Vagina (tissue), 2 donors: ENCODE results near the gene LNP1. TPM values are rescaled to one million over a fixed set of nuclear protein-coding genes. Genes with fewer than 3 reads are reported as not detected.
"Not testable (repeated sequence)": the region's sequence is repeated elsewhere in the genome, so short reads cannot be mapped to it uniquely, and the experiment has no call there.

Experiments
- DNase-seq, 2 donors: peaks; one replicate each; pipeline ENCODE4 v3.0.0-alpha.2; 2017; ENCODE audit errors: extremely low spot score in 2 of 2
- H3K27ac ChIP-seq: fragments of 200-600 bp; sonication (generic); one replicate; pipeline ENCODE4 v1.5.1; 2019
- H3K27me3 ChIP-seq: fragments of 200-600 bp; sonication (generic); one replicate; pipeline ENCODE4 v1.5.1; 2019
- H3K36me3 ChIP-seq, 2 donors: fragments of 200-600 bp; sonication (generic); one replicate each; pipeline ENCODE4 v1.5.1; 2017 to 2019
- H3K4me1 ChIP-seq: fragments of 200-600 bp; sonication (generic); one replicate; pipeline ENCODE4 v1.5.1; 2019
- H3K4me3 ChIP-seq, 2 donors: fragments of 200-600 bp; sonication (generic); 1 replicate in 1 of 2; 2 replicates in 1 of 2; pipeline ENCODE4 v1.5.1; 2016 to 2019
- H3K9me3 ChIP-seq: fragments of 200-600 bp; sonication (generic); one replicate; pipeline ENCODE4 v1.5.1; 2019
- CTCF ChIP-seq, 3 experiments: fragments of 450-650 bp in 2 of 3; fragments of 200-600 bp in 1 of 3; sonication (generic) in 1 of 3; IDR thresholded peaks; one replicate each; pipeline ENCODE4 v1.5.1; 2017 to 2019; ENCODE audit warnings: antibody characterized with exemption in 3 of 3, mild to moderate bottlenecking in 2 of 3, moderate library complexity in 2 of 3
- POLR2A ChIP-seq, 2 donors: fragments of 450-650 bp; IDR thresholded peaks; one replicate each; pipeline ENCODE4 v1.6.1; 2017; ENCODE audit warnings: antibody characterized with exemption in 2 of 2, mild to moderate bottlenecking in 2 of 2, moderate library complexity in 2 of 2
- POLR2AphosphoS5 ChIP-seq, 2 donors: sonication (generic); formaldehyde crosslinking; IDR thresholded peaks; one replicate each; pipeline ENCODE4 v1.9.0; 2017; ENCODE audit warnings: antibody characterized with exemption in 2 of 2, mild to moderate bottlenecking in 2 of 2, low read depth in 1 of 2; ENCODE audit not compliant: insufficient read depth in 1 of 2
- intact Hi-C: fragments of 100-400 bp; cut with DNase I; formaldehyde crosslinking; loops from one replicate; pipeline ENCODE4 v1.15.1; 2023
- total RNA-seq: library from RNA; depleted of rRNA; stranded (reverse); fragments of >200 nt; gene quantifications from one replicate; pipeline ENCODE4 v1.2.3, GENCODE V29; 2016

The LNP1 gene
- total RNA-seq, 1 donor from 2014 or later = 4.4 TPM

GRCh38 chr3:100440895-100441294 is 39.6 kb downstream of the LNP1 start:
- Histone ChIP-seq H3K4me3 (no peak overlapping the region), H3K27me3 (no peaks in the 10 kb centered on the region), H3K27ac (no peak overlapping the region), H3K36me3 (no peaks in the 10 kb centered on the region), H3K4me1 (no peaks in the 10 kb centered on the region), H3K9me3 (no peaks in the 10 kb centered on the region)
- intact Hi-C loops = no loop called here
- TF ChIP-seq POLR2AphosphoS5 (IDR thresholded peaks at IDR 0.05; ENCODE audit: insufficient read depth in 1 of 2, low read depth in 1 of 2) (no peak), CTCF (IDR thresholded peaks at IDR 0.05) (no peak), POLR2A (IDR thresholded peaks at IDR 0.05) (no peak)
- no peak for DNase-seq

- Histone ChIP-seq H3K36me3 (no peaks in the 10 kb centered on the region), H3K27me3 (no peaks in the 10 kb centered on the region), H3K27ac (no peak overlapping the region), H3K4me1 (no peaks in the 10 kb centered on the region), H3K9me3 (no peaks in the 10 kb centered on the region), H3K4me3 (no peak overlapping the region)
- no peak for TF ChIP-seq POLR2A (IDR thresholded peaks at IDR 0.05)
- no peak for TF ChIP-seq CTCF (IDR thresholded peaks at IDR 0.05)
- no peak for TF ChIP-seq POLR2AphosphoS5 (IDR thresholded peaks at IDR 0.05; ENCODE audit: insufficient read depth in 1 of 2, low read depth in 1 of 2)
- intact Hi-C loops = no loop called here
- DNase-seq = no peak
Measured at GRCh38 chr3:100443690-100444089, 42.4 kb downstream of the LNP1 start.

- H3K9me3 ChIP-seq, H3K27ac ChIP-seq, H3K36me3 ChIP-seq, H3K27me3 ChIP-seq, intact Hi-C loops, H3K4me3 ChIP-seq, H3K4me1 ChIP-seq, DNase-seq: not testable (repeated sequence)
Measured at GRCh38 chr3:100447067-100447466, 45.7 kb downstream of the LNP1 start.

GRCh38 chr3:100448079-100448478 is 46.7 kb downstream of the LNP1 start:
- H3K27me3 ChIP-seq = no peaks in the 10 kb centered on the region
- no peaks in the 10 kb centered on the region for H3K4me1 ChIP-seq
- intact Hi-C loops = no loop called here
- no peak for DNase-seq
- H3K27ac ChIP-seq = no peak overlapping the region
- no peak for TF ChIP-seq POLR2AphosphoS5 (IDR thresholded peaks at IDR 0.05; ENCODE audit: insufficient read depth in 1 of 2, low read depth in 1 of 2)
- no peak for TF ChIP-seq CTCF (IDR thresholded peaks at IDR 0.05)
- TF ChIP-seq POLR2A (IDR thresholded peaks at IDR 0.05) = no peak
- H3K36me3 ChIP-seq = no peaks in the 10 kb centered on the region
- H3K9me3 ChIP-seq = no peaks in the 10 kb centered on the region
- no peak overlapping the region for H3K4me3 ChIP-seq

- TF ChIP-seq POLR2AphosphoS5 (IDR thresholded peaks at IDR 0.05; ENCODE audit: insufficient read depth in 1 of 2, low read depth in 1 of 2) (no peak), CTCF (IDR thresholded peaks at IDR 0.05) (no peak), POLR2A (IDR thresholded peaks at IDR 0.05) (no peak)
- Histone ChIP-seq H3K4me1 (no peaks in the 10 kb centered on the region), H3K27ac (no peak overlapping the region), H3K9me3 (no peaks in the 10 kb centered on the region), H3K27me3 (no peaks in the 10 kb centered on the region), H3K36me3 (no peaks in the 10 kb centered on the region), H3K4me3 (no peak overlapping the region)
- DNase-seq = no peak
- intact Hi-C loops = no loop called here
Measured at GRCh38 chr3:100449214-100449613, 47.9 kb downstream of the LNP1 start.

GRCh38 chr3:100454677-100455076 is 53.3 kb downstream of the LNP1 start:
- Histone ChIP-seq H3K9me3 (no peaks in the 10 kb centered on the region), H3K27me3 (no peaks in the 10 kb centered on the region), H3K4me3 (no peak overlapping the region), H3K4me1 (no peaks in the 10 kb centered on the region), H3K27ac (no peak overlapping the region), H3K36me3 (no peaks in the 10 kb centered on the region)
- no peak for DNase-seq
- no peak for TF ChIP-seq POLR2A (IDR thresholded peaks at IDR 0.05)
- TF ChIP-seq CTCF (IDR thresholded peaks at IDR 0.05) = no peak
- TF ChIP-seq POLR2AphosphoS5 (IDR thresholded peaks at IDR 0.05; ENCODE audit: insufficient read depth in 1 of 2, low read depth in 1 of 2) = no peak
- intact Hi-C loops = no loop called here
